ENCODE results near the gene APBB2. TPM values are rescaled to one million over a fixed set of nuclear protein-coding genes. Genes with fewer than 3 reads are reported as not detected.

Gene APBB2
- total and polyA plus RNA-seq, 2 of the 8 experiments (the other 6 are each of a cell fraction or from before 2014, with no cell fraction given), result 58.7 to 59.4 TPM

DNA sequence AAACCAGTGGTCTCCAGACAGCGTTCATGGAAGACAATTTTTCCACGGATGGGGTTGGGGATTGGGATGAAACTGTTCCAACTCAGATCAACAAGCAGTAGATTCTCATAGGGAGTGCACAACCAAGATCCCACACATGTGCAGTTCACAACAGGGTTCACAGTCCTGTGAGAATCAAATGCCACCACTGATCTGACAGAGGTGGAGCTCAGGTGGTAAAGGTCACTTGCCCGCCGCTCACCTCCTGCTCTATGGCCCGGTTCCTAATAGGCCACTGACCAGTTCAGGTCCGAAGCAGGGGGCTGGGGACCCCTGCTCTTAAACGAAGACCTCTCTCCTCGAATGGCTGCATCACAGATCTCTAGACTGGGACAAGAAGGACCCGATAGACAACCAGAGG, 4.4 kb downstream of the APBB2 start:
- no peak overlapping the region for H3K14ac ChIP-seq (ENCODE audit: insufficient read length)
- H2BK12ac ChIP-seq (ENCODE audit: low read depth, low read length), result no peak overlapping the region
- no peak overlapping the region for H3K9ac ChIP-seq (replicated peaks in 1 of 4; ENCODE audit: extremely low read depth in 1 of 4, low read depth in 3 of 4, low read length in 3 of 4)
- DNase-seq (ENCODE audit: low read depth in 1 of 2, low spot score in 2 of 2) (no peak), FAIRE-seq (no peak)
- H4K20me1 ChIP-seq (replicated peaks in 1 of 2; ENCODE audit: control insufficient read depth in 1 of 2, insufficient read depth in 2 of 2, low read length in 2 of 2), result peaks cover 0 to 4% of the 10 kb centered on the region in 2 experiments
- peaks cover 7% of the 10 kb centered on the region for H3K23me2 ChIP-seq (ENCODE audit: low read depth, low read length)
- no peak overlapping the region for H4K91ac ChIP-seq (replicated peaks; ENCODE audit: insufficient read length, low read length)
- WGBS, 2 experiments (ENCODE audit: extremely low coverage in 1 of 2, insufficient coverage in 1 of 2, insufficient read length in 1 of 2, insufficient replicate concordance in 2 of 2, low coverage in 1 of 2, low lambda C conversion rate in 2 of 2, missing lambda C conversion rate in 1 of 2), result 95% methylated on average over 9 of the region's 9 CpGs; no CpG with 5 or more reads in 1 of the 2 experiments
- peaks cover 7% of the 10 kb centered on the region for H3K79me1 ChIP-seq (ENCODE audit: low read depth, low read length)
- H2BK120ac ChIP-seq (replicated peaks; ENCODE audit: low read depth, low read length), result no peak overlapping the region
- no peak overlapping the region for H3K23ac ChIP-seq (ENCODE audit: insufficient read length)
- H2AK5ac ChIP-seq (ENCODE audit: low read depth, low read length), result no peak overlapping the region
- no peak overlapping the region for H4K5ac ChIP-seq (ENCODE audit: insufficient read length, low read depth, low read length)
- no peak overlapping the region for H2BK5ac ChIP-seq (ENCODE audit: low read depth, low read length)
- CTCF ChIA-PET (ENCODE audit: partially characterized antibody), result interaction anchor here (1.3 to 11.0 kb wide), 3 partner anchors 229 to 285 kb away, joined by 4 to 167 read pairs (median 13); no protein-coding TSS in a partner anchor
- peaks cover 3 to 81% of the 10 kb centered on the region in 2 experiments for H3K79me2 ChIP-seq (ENCODE audit: control insufficient read depth in 1 of 2, insufficient read depth in 2 of 2, low read length in 2 of 2)
- peaks cover 3 to 14% (median 3%) of the 10 kb centered on the region in 4 experiments; a peak in 6 of 7 replicates for H3K4me1 ChIP-seq (replicated peaks in 1 of 4; ENCODE audit: control insufficient read depth in 3 of 4, insufficient read depth in 4 of 4, low read length in 3 of 4)
- H3K27me3 ChIP-seq (replicated peaks in 1 of 4; ENCODE audit: control insufficient read depth in 3 of 4, extremely low read depth in 1 of 4, insufficient read depth in 3 of 4, low read length in 3 of 4), result no peaks in the 10 kb centered on the region; a peak in 1 of 7 replicates
- no peak overlapping the region for H2AFZ ChIP-seq (ENCODE audit: low read length)
- H3K9me3 ChIP-seq (ENCODE audit: insufficient read depth in 2 of 2, low read depth in 1 of 2, low read length in 1 of 2), result no peaks in the 10 kb centered on the region
- H3K27ac ChIP-seq (ENCODE audit: low read depth, low read length), result no peak overlapping the region
- H3K36me3 ChIP-seq (ENCODE audit: control insufficient read depth in 2 of 4, insufficient read depth in 4 of 4, low read length in 3 of 4), result no peaks in the 10 kb centered on the region
- H3K4ac ChIP-seq (replicated peaks; ENCODE audit: insufficient read length, low read depth, low read length), result no peak overlapping the region
- no peak overlapping the region for H3K4me2 ChIP-seq (ENCODE audit: insufficient read depth in 1 of 2, low read depth in 2 of 2, low read length in 2 of 2)
- H3K56ac ChIP-seq (replicated peaks; ENCODE audit: insufficient read length, low read depth, low read length), result no peak overlapping the region
- H4K8ac ChIP-seq (ENCODE audit: extremely low read depth, insufficient read depth, low read length), result no peak overlapping the region
- no peak overlapping the region for H3K4me3 ChIP-seq (ENCODE audit: extremely low read depth in 1 of 4, insufficient read depth in 2 of 4, low read depth in 3 of 4, low read length in 4 of 4)
- H2BK20ac ChIP-seq (ENCODE audit: low read length), result no peak overlapping the region
- no peak overlapping the region for H2BK15ac ChIP-seq (ENCODE audit: low read length)
- POLR2A ChIA-PET (ENCODE audit: partially characterized antibody), result interaction anchor here (1.0 to 1.3 kb wide), 4 partner anchors 11 to 275 kb away, joined by 3 to 4 read pairs (median 3); no protein-coding TSS in a partner anchor
- H3K18ac ChIP-seq (ENCODE audit: extremely low read depth, low read length), result no peak overlapping the region
- TF ChIP-seq ZNF274 (IDR thresholded peaks at IDR 0.05; ENCODE audit: borderline replicate concordance, extremely low read depth, low read length), result no peak
- TF ChIP-seq, protein P1, sequence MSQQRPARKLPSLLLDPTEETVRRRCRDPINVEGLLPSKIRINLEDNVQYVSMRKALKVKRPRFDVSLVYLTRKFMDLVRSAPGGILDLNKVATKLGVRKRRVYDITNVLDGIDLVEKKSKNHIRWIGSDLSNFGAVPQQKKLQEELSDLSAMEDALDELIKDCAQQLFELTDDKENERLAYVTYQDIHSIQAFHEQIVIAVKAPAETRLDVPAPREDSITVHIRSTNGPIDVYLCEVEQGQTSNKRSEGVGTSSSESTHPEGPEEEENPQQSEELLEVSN (IDR thresholded peaks at IDR 0.05), result no peak
- TF ChIP-seq, protein P2, sequence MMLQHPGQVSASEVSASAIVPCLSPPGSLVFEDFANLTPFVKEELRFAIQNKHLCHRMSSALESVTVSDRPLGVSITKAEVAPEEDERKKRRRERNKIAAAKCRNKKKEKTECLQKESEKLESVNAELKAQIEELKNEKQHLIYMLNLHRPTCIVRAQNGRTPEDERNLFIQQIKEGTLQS (IDR thresholded peaks at IDR 0.05; ENCODE audit: insufficient read depth, low read depth, low read length), result no peak
- TF ChIP-seq SAP30 (IDR thresholded peaks at IDR 0.05; ENCODE audit: insufficient read depth, insufficient replicate concordance, low read length), result no peak
- TF ChIP-seq EP300 (IDR thresholded peaks at IDR 0.05; ENCODE audit: borderline replicate concordance in 1 of 2, low read depth in 2 of 2, low read length in 2 of 2), result no peak
- no peak for TF ChIP-seq CTBP2 (IDR thresholded peaks at IDR 0.05; ENCODE audit: borderline replicate concordance, insufficient read depth, insufficient read length, low read length)
- TF ChIP-seq KDM5A (IDR thresholded peaks at IDR 0.05; ENCODE audit: low read length), result no peak
- no peak for TF ChIP-seq RFX5 (IDR thresholded peaks at IDR 0.05; ENCODE audit: borderline replicate concordance, low read depth, low read length)
- no peak for TF ChIP-seq GTF2F1 (IDR thresholded peaks at IDR 0.05; ENCODE audit: borderline replicate concordance, low read depth, low read length)
- TF ChIP-seq RXRA (IDR thresholded peaks at IDR 0.05; ENCODE audit: insufficient read depth, low read depth, low read length), result no peak
- no peak for TF ChIP-seq CREB1 (IDR thresholded peaks at IDR 0.05)
- no peak for TF ChIP-seq MAFK (IDR thresholded peaks at IDR 0.05; ENCODE audit: low read depth, low read length)

All from H1 (cell line).